ENCODE results near the gene GP9.

GRCh38 chr3:129101370-129102138, 41.0 kb downstream of the GP9 start:
- TF ChIP-seq CTCF (conservative IDR thresholded peaks at IDR 0.05; ENCODE audit: low read length) (no peak), EZH2phosphoT487 (IDR thresholded peaks at IDR 0.05; ENCODE audit: borderline replicate concordance, low read depth, low read length) (no peak)
